Measurements from ENCODE around the gene DMRTA1.

DNA sequence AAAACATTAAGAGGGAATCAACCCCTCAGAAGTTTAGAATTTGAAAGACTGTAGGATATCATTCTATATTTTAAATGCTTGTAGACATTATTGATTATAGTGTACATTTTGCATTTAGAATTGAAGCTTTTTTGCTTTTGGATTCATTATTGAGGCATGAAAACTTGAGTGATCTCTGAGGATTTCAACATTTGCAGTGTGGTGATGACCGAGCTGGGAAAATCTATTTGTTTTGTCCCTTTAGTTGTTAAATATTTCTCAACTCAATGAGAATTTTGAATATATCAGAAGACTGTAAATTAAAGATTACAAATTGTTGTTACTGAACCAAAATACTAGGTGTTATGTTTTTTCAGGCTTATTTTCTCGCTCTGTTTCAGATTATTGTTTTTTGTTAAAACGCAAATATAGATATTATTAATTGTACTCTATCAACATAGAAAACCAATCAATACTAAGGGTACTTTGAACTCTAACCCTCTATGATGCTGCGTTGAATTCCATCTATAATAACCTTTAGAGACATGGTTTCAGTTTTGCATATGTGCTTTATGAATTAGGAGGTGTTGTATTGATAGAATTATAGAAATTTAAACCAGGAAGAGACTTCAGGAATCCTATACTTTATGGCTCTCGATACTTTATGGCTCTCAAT, 19.3 kb upstream of the DMRTA1 start:
- TF ChIP-seq MYC (IDR thresholded peaks at IDR 0.05; ENCODE audit: low read depth, low read length) (no peak), POLR2AphosphoS5 (IDR thresholded peaks at IDR 0.05; ENCODE audit: insufficient read depth, low read depth, low read length) (no peak), POLR2A (IDR thresholded peaks at IDR 0.05; ENCODE audit: low read depth, low read length) (no peak), GATA2 (IDR thresholded peaks at IDR 0.05; ENCODE audit: insufficient read depth, insufficient read length, low read depth, low read length) (no peak)
- TF ChIP-seq, protein P1, sequence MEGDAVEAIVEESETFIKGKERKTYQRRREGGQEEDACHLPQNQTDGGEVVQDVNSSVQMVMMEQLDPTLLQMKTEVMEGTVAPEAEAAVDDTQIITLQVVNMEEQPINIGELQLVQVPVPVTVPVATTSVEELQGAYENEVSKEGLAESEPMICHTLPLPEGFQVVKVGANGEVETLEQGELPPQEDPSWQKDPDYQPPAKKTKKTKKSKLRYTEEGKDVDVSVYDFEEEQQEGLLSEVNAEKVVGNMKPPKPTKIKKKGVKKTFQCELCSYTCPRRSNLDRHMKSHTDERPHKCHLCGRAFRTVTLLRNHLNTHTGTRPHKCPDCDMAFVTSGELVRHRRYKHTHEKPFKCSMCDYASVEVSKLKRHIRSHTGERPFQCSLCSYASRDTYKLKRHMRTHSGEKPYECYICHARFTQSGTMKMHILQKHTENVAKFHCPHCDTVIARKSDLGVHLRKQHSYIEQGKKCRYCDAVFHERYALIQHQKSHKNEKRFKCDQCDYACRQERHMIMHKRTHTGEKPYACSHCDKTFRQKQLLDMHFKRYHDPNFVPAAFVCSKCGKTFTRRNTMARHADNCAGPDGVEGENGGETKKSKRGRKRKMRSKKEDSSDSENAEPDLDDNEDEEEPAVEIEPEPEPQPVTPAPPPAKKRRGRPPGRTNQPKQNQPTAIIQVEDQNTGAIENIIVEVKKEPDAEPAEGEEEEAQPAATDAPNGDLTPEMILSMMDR (IDR thresholded peaks at IDR 0.05; ENCODE audit: extremely low read depth in 1 of 2, insufficient read depth in 1 of 2, low read depth in 1 of 2, low read length in 2 of 2), result no peak

Data from endothelial cell of umbilical vein (primary cell).